Upper lobe of right lung (tissue), 1 donor: ENCODE data around the gene CEACAM6. TPM values are rescaled to one million over a fixed set of nuclear protein-coding genes. Genes with fewer than 3 reads are reported as not detected.

Source experiments
- ATAC-seq: fragments of 200-7000 bp; cut with Tn5 transposase; one replicate; pipeline ENCODE4 v1.9.1; 2020; ENCODE audit warnings: mild to moderate bottlenecking, moderate library complexity
- DNase-seq: peaks from one replicate; pipeline ENCODE4 v3.0.0-alpha.2; 2020
- H3K27ac ChIP-seq: fragments of 200-600 bp; one replicate; pipeline ENCODE4 v1.8.0; 2022
- H3K27me3 ChIP-seq: fragments of 200-600 bp; one replicate; pipeline ENCODE4 v1.8.0; 2022; ENCODE audit warnings: mild to moderate bottlenecking
- H3K36me3 ChIP-seq: fragments of 200-600 bp; one replicate; pipeline ENCODE4 v1.8.0; 2022
- H3K4me1 ChIP-seq: fragments of 200-600 bp; one replicate; pipeline ENCODE4 v1.8.0; 2022
- H3K4me3 ChIP-seq: fragments of 200-600 bp; one replicate; pipeline ENCODE4 v1.8.0; 2022; ENCODE audit warnings: mild to moderate bottlenecking
- H3K9me3 ChIP-seq: fragments of 200-600 bp; one replicate; pipeline ENCODE4 v1.8.0; 2022
- CTCF ChIP-seq: fragments of 200-600 bp; IDR thresholded peaks from one replicate; pipeline ENCODE4 v1.8.0; 2022; ENCODE audit warnings: antibody characterized with exemption
- intact Hi-C: fragments of 100-400 bp; cut with DNase I; formaldehyde crosslinking; loops from one replicate; pipeline ENCODE4 v1.11.0; 2022
- total RNA-seq: library from RNA; stranded (reverse); fragmentation: NEBNext Ultra II Directional; extraction: Animal tissue kit (Norgen Biotek cat#: 25700); gene quantifications from one replicate; pipeline ENCODE4 v1.2.1, GENCODE V29; 2021
- donor health status: DM: no; HTN: yes; CAD: no; lungs with severe emphysema.

The CEACAM6 gene
- total RNA-seq, 1 donor from 2014 or later, result 732 TPM

- ATAC-seq (no peak), DNase-seq (no peak)
- H3K4me3 ChIP-seq, result no peak overlapping the region
- no peaks in the 10 kb centered on the region for H3K27me3 ChIP-seq
- H3K9me3 ChIP-seq, result no peaks in the 10 kb centered on the region
- intact Hi-C loops, result no loop called here
- no peak overlapping the region for H3K27ac ChIP-seq
- TF ChIP-seq CTCF, result no peak
- H3K36me3 ChIP-seq, result no peaks in the 10 kb centered on the region
- H3K4me1 ChIP-seq, result no peaks in the 10 kb centered on the region
Observed at GRCh38 chr19:41726493-41726892, 28.8 kb upstream of the CEACAM6 start.

- TF ChIP-seq CTCF, result no peak
- DNase-seq (no peak), ATAC-seq (no peak)
- Histone ChIP-seq H3K27me3 (no peaks in the 10 kb centered on the region), H3K4me1 (no peaks in the 10 kb centered on the region), H3K36me3 (no peaks in the 10 kb centered on the region), H3K4me3 (no peak overlapping the region), H3K27ac (peak overlapping the region; percentile 51), H3K9me3 (no peaks in the 10 kb centered on the region)
- intact Hi-C loops, result no loop called here
Observed at GRCh38 chr19:41734156-41734555, 21.2 kb upstream of the CEACAM6 start.

GRCh38 chr19:41734585-41734984 lies 20.7 kb upstream of the CEACAM6 start:
- no peak for TF ChIP-seq CTCF
- Histone ChIP-seq H3K27me3 (no peaks in the 10 kb centered on the region), H3K4me3 (no peak overlapping the region), H3K9me3 (no peaks in the 10 kb centered on the region), H3K27ac (peak overlapping the region; percentile 51), H3K4me1 (no peaks in the 10 kb centered on the region), H3K36me3 (no peaks in the 10 kb centered on the region)
- intact Hi-C loops, result no loop called here
- ATAC-seq, result peak; percentile 97
- DNase-seq, result no peak

- intact Hi-C loops, result no loop called here
- no peak for ATAC-seq
- H3K27ac ChIP-seq, result peak overlapping the region; percentile 51
Observed at GRCh38 chr19:41735071-41735600, 20.2 kb upstream of the CEACAM6 start.

GRCh38 chr19:41739361-41739760 lies 16.0 kb upstream of the CEACAM6 start:
- no peaks in the 10 kb centered on the region for H3K27me3 ChIP-seq
- intact Hi-C loops, result no loop called here
- no peak overlapping the region for H3K4me3 ChIP-seq
- TF ChIP-seq CTCF, result no peak
- H3K27ac ChIP-seq, result no peak overlapping the region
- DNase-seq (no peak), ATAC-seq (no peak)
- H3K36me3 ChIP-seq, result no peaks in the 10 kb centered on the region
- no peaks in the 10 kb centered on the region for H3K9me3 ChIP-seq
- no peaks in the 10 kb centered on the region for H3K4me1 ChIP-seq

More at GRCh38 chr19:41735071-41735600, 20.2 kb upstream of the CEACAM6 start:
- no peak for DNase-seq
- Histone ChIP-seq H3K4me1 (no peaks in the 10 kb centered on the region), H3K4me3 (no peak overlapping the region), H3K27me3 (no peaks in the 10 kb centered on the region), H3K36me3 (no peaks in the 10 kb centered on the region), H3K9me3 (no peaks in the 10 kb centered on the region)
- TF ChIP-seq CTCF, result no peak
